Eye (tissue), 1 donor: ENCODE measurements around the gene ARHGEF10L.

Source experiments
- DNase-seq: peaks from one replicate; pipeline ENCODE4 v3.0.0-alpha.2; 2015

The ARHGEF10L gene

GRCh38 chr1:17640393-17640792 is 100.9 kb downstream of the ARHGEF10L start:
- DNase-seq, result no peak

- no peak for DNase-seq
Measured at GRCh38 chr1:17640975-17641374, 101.5 kb downstream of the ARHGEF10L start.

GRCh38 chr1:17642169-17642568 is 102.7 kb downstream of the ARHGEF10L start:
- no peak for DNase-seq

- DNase-seq, result no peak
Measured at GRCh38 chr1:17642943-17643342, 103.4 kb downstream of the ARHGEF10L start.

GRCh38 chr1:17643861-17644703 is 104.6 kb downstream of the ARHGEF10L start:
- no peak for DNase-seq

GRCh38 chr1:17645068-17645911 is 105.8 kb downstream of the ARHGEF10L start:
- peak; percentile 64 for DNase-seq

- no peak for DNase-seq
Measured at GRCh38 chr1:17646444-17647280, 107.2 kb downstream of the ARHGEF10L start.

- no peak for DNase-seq
Measured at GRCh38 chr1:17648457-17649145, 109.1 kb downstream of the ARHGEF10L start.

- DNase-seq, result no peak
Measured at GRCh38 chr1:17649371-17650106, 110.0 kb downstream of the ARHGEF10L start.

- DNase-seq, result peak; percentile 52
Measured at GRCh38 chr1:17653276-17653675, 113.8 kb downstream of the ARHGEF10L start.

- DNase-seq, result peak; percentile 83
Measured at GRCh38 chr1:17653728-17654351, 114.3 kb downstream of the ARHGEF10L start.

GRCh38 chr1:17654519-17654918 is 115.0 kb downstream of the ARHGEF10L start:
- DNase-seq, result no peak

GRCh38 chr1:17655169-17655568 is 115.7 kb downstream of the ARHGEF10L start:
- DNase-seq, result no peak

GRCh38 chr1:17655922-17656321 is 116.4 kb downstream of the ARHGEF10L start:
- no peak for DNase-seq

- no peak for DNase-seq
Measured at GRCh38 chr1:17657436-17657835, 117.9 kb downstream of the ARHGEF10L start.

GRCh38 chr1:17658837-17659236 is 119.3 kb downstream of the ARHGEF10L start:
- DNase-seq, result no peak

GRCh38 chr1:17661546-17662157 is 122.2 kb downstream of the ARHGEF10L start:
- peak; percentile 91 for DNase-seq

GRCh38 chr1:17662296-17662695 is 122.8 kb downstream of the ARHGEF10L start:
- no peak for DNase-seq

- no peak for DNase-seq
Measured at GRCh38 chr1:17662786-17663185, 123.3 kb downstream of the ARHGEF10L start.

- DNase-seq, result no peak
Measured at GRCh38 chr1:17663646-17664045, 124.1 kb downstream of the ARHGEF10L start.

- no peak for DNase-seq
Measured at GRCh38 chr1:17664322-17664721, 124.8 kb downstream of the ARHGEF10L start.
